ENCODE results near the gene CLDN12. TPM values are rescaled to one million over a fixed set of nuclear protein-coding genes. Genes with fewer than 3 reads are reported as not detected.

CLDN12 gene
- total and polyA plus RNA-seq, 2 of the 13 experiments (the other 11 are each of a cell fraction or from before 2014, with no cell fraction given) = 44.1 to 114 TPM

- TF ChIP-seq CEBPZ (IDR thresholded peaks at IDR 0.05; ENCODE audit: low read length) (no peak), ZNF350 (CRISPR knock-in tag; IDR thresholded peaks at IDR 0.05; ENCODE audit: borderline replicate concordance, low read depth) (peak; percentile 73; the same call in 1 of the 2 replicates), ZNF790 (CRISPR knock-in tag; IDR thresholded peaks at IDR 0.05; ENCODE audit: borderline replicate concordance) (no peak), ZNF496 (CRISPR knock-in tag; IDR thresholded peaks at IDR 0.05; ENCODE audit: insufficient replicate concordance) (no peak), PAWR (CRISPR knock-in tag; IDR thresholded peaks at IDR 0.05; ENCODE audit: borderline replicate concordance) (no peak), ZNF326 (CRISPR knock-in tag; IDR thresholded peaks at IDR 0.05; ENCODE audit: borderline replicate concordance) (no peak), PAXIP1 (CRISPR knock-in tag; conservative IDR thresholded peaks at IDR 0.05) (no peak; the same call in 1 of the 2 replicates), LCORL (IDR thresholded peaks at IDR 0.05) (no peak), LCORL (CRISPR knock-in tag; IDR thresholded peaks at IDR 0.05) (0 out of 2 replicates have a peak, but pooled peaks have one; percentile 20), STAG1 (CRISPR knock-in tag; IDR thresholded peaks at IDR 0.05) (0 out of 2 replicates have a peak, but pooled peaks have one; percentile 0), CTCF (CRISPR knock-in tag; IDR thresholded peaks at IDR 0.05) (0 out of 2 replicates have a peak, but pooled peaks have one; percentile 2), ZNF205 (CRISPR knock-in tag; IDR thresholded peaks at IDR 0.05) (peak; percentile 51; the same call in 1 of the 2 replicates), NFE2L1 (CRISPR knock-in tag; IDR thresholded peaks at IDR 0.05; ENCODE audit: borderline replicate concordance) (no peak), THAP7 (CRISPR knock-in tag; IDR thresholded peaks at IDR 0.05) (no peak), CREB3 (CRISPR knock-in tag; IDR thresholded peaks at IDR 0.05) (no peak)
- TF ChIP-seq, protein P1, sequence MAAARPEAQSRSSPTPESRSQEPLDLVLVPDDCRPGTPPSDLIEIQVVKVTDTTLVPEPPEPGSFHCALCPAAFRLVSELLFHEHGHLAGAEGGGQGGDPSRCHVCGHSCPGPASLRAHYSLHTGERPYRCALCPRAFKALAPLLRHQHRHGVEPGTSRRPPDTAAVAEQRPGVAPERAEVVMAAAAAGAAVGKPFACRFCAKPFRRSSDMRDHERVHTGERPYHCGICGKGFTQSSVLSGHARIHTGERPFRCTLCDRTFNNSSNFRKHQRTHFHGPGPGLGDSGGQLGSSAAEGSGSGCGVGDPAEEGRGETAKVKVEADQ (CRISPR knock-in tag; IDR thresholded peaks at IDR 0.05; ENCODE audit: borderline replicate concordance) = no peak
Observed at GRCh38 chr7:90403174-90404113, at the start of gene CLDN12 (continued).

Measured in HepG2 (cell line).